Measurements from ENCODE around the gene IQCN.
A peak's percentile ranks its signal among the peaks of the same experiment; 100 is the strongest.

The IQCN gene

GRCh38 chr19:18225702-18226468 lies 48.4 kb downstream of the IQCN start, which contains the start of gene PDE4C:
PDE4C (minus strand) TSS chr19:18226438; CDS start chr19:18226415, 23 bp downstream.
- H3K4me3 ChIP-seq (ENCODE audit: low read depth, low read length): no peak within 1 kb of the TSS
- no peak for DNase-seq (ENCODE audit: low read depth)
- no peak for TF ChIP-seq CTCF (IDR thresholded peaks at IDR 0.05; ENCODE audit: control insufficient read depth, extremely low read depth, insufficient read depth)

- H3K4me3 ChIP-seq (ENCODE audit: low read depth, low read length): no peak overlapping the region
- DNase-seq (ENCODE audit: low read depth): no peak
- no peak for TF ChIP-seq CTCF (IDR thresholded peaks at IDR 0.05; ENCODE audit: control insufficient read depth, extremely low read depth, insufficient read depth)
These were observed 48.9 kb downstream of the IQCN start for GRCh38 chr19:18225355-18225701.

GRCh38 chr19:18224525-18225354 lies 49.5 kb downstream of the IQCN start:
- H3K4me3 ChIP-seq (ENCODE audit: low read depth, low read length): peak overlapping the region; percentile 46
- peak; percentile 97 for DNase-seq (ENCODE audit: low read depth)
- TF ChIP-seq CTCF (IDR thresholded peaks at IDR 0.05; ENCODE audit: control insufficient read depth, extremely low read depth, insufficient read depth): no peak

GRCh38 chr19:18223860-18224524 lies 50.3 kb downstream of the IQCN start:
- no peak for TF ChIP-seq CTCF (IDR thresholded peaks at IDR 0.05; ENCODE audit: control insufficient read depth, extremely low read depth, insufficient read depth)
- no peak for DNase-seq (ENCODE audit: low read depth)
- peak overlapping the region; percentile 45 for H3K4me3 ChIP-seq (ENCODE audit: low read depth, low read length)

GRCh38 chr19:18221815-18222725 lies 52.2 kb downstream of the IQCN start:
- H3K4me3 ChIP-seq (ENCODE audit: low read depth, low read length): no peak overlapping the region
- DNase-seq (ENCODE audit: low read depth): no peak
- no peak for TF ChIP-seq CTCF (IDR thresholded peaks at IDR 0.05; ENCODE audit: control insufficient read depth, extremely low read depth, insufficient read depth)

- H3K4me3 ChIP-seq (ENCODE audit: low read depth, low read length): no peak overlapping the region
- no peak for TF ChIP-seq CTCF (IDR thresholded peaks at IDR 0.05; ENCODE audit: control insufficient read depth, extremely low read depth, insufficient read depth)
- no peak for DNase-seq (ENCODE audit: low read depth)
These were observed 53.5 kb downstream of the IQCN start for GRCh38 chr19:18220632-18221275.

All from LNCaP clone FGC (cell line).